Peyer's patch (tissue), 4 donors: ENCODE data around the gene TRUB1.

ENCODE experiments used
- POLR2A ChIP-seq, 2 donors: fragments of 450-650 bp; IDR thresholded peaks; one replicate each; pipeline ENCODE4 v1.5.1; 2017; ENCODE audit warnings: antibody characterized with exemption in 2 of 2, mild to moderate bottlenecking in 2 of 2, moderate library complexity in 2 of 2
- TF ChIP-seq, protein P1 (sequence below), 6 experiments: fragments of 450-650 bp in 4 of 6; fragments of 200-600 bp in 2 of 6; sonication (generic) in 1 of 6; IDR thresholded peaks; one replicate each; pipeline ENCODE4 v1.5.1; 2017 to 2019; ENCODE audit warnings: antibody characterized with exemption in 6 of 6, mild to moderate bottlenecking in 3 of 6, moderate library complexity in 1 of 6

DNA sequence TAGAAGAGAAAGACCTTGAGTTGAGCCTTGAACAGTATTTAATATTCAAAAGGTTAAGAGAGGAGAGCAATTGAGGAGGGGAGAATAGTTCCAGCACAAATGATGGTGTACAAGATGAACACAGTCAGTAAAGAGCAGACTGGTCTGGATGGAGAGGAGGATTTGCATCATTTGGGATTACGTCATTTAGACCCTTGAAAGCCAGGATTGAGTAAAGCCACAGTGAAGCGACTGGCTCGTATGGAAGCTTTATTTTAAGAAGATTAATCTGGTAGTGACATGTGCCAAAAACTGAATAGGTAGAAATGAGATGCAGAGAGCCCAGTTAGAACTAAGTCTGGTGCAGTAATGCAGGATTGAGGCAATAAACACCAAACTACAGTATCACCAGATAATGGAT, 52.6 kb downstream of the TRUB1 start:
- TF ChIP-seq, protein P1, sequence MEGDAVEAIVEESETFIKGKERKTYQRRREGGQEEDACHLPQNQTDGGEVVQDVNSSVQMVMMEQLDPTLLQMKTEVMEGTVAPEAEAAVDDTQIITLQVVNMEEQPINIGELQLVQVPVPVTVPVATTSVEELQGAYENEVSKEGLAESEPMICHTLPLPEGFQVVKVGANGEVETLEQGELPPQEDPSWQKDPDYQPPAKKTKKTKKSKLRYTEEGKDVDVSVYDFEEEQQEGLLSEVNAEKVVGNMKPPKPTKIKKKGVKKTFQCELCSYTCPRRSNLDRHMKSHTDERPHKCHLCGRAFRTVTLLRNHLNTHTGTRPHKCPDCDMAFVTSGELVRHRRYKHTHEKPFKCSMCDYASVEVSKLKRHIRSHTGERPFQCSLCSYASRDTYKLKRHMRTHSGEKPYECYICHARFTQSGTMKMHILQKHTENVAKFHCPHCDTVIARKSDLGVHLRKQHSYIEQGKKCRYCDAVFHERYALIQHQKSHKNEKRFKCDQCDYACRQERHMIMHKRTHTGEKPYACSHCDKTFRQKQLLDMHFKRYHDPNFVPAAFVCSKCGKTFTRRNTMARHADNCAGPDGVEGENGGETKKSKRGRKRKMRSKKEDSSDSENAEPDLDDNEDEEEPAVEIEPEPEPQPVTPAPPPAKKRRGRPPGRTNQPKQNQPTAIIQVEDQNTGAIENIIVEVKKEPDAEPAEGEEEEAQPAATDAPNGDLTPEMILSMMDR (IDR thresholded peaks at IDR 0.05) = no peak
- TF ChIP-seq POLR2A (IDR thresholded peaks at IDR 0.05) = no peak
